GM21423 (cell line): Measurements from ENCODE around the gene SV2B.

Source experiments
- ATAC-seq: cut with Tn5 transposase; IDR thresholded peaks from one replicate; pipeline ENCODE4 v1.9.1; 2021; ENCODE audit warnings: mild to moderate bottlenecking, moderate library complexity; ENCODE audit not compliant: unreplicated experiment

The SV2B gene

GRCh38 chr15:91186904-91187656, 87.0 kb downstream of the SV2B start:
- ATAC-seq, result no peak

GRCh38 chr15:91192285-91192684, 92.2 kb downstream of the SV2B start:
- ATAC-seq, result no peak

DNA sequence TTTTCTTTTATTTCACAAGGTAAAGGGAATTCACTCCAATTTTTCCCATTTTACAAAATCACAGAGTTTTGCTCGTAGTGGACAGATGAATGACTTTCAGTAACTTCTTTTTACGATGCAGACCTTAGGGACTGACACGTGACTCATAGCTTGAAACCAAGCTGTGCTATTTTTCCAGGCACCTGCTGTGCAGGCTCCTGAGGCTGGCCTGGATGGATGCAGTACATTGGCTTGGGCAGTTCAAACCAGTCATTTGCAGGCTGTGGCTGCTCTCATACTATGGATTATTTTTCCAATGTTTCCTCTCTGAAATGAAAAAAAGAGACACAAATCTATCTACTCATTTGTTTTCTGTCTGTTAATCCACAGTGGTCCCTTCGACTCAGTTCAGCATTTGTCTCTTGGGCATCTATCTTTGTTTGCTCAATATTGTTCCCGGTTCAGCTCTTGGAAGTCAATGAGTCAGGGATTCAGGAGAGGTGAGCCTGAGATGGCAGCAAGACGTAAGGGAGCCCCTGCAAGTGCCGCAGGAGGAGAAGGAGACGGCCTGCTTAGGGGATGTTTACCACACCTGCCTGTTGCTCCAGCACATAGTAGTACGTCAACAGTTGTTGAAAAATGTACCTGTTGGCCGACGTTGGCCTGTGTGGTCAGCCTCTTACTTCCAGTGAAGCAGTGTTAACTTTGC, 92.8 kb downstream of the SV2B start:
- ATAC-seq, result no peak

DNA sequence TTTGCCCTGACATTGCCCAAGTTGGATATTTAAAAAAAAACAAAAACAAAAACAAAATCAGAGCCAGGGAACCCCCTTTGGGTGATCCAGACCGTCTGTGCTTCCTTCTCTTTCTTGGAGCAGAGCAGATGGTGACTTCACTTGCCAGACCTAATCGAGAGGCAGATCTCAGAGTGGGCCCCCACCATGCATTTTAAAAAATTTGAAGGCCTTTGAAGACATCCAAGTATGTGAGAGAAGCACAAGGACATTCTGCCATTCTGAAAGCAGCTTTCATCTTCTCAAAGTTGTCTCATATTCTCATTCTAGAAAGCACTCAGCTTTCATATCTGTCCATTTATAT, 93.3 kb downstream of the SV2B start:
- no peak for ATAC-seq

DNA sequence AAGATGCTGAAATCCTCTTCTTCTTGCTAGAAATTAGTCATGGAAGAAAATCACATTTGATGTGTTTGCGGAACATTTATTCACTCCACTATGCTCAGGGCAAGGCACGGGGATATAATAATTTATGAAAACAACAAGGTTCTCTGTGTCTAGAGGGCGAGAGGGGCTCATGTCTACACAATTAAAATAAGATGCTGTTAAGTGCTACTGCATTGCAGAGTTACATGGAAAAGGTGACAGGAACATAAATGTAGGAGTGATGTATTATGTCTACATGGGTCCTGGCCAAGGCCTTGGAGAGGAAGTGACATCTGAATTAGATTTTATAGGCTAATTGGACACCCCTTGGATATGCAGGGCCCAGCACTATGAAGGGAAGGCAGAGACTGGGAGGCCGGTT, 96.1 kb downstream of the SV2B start:
- ATAC-seq, result no peak

GRCh38 chr15:91196768-91197167, 96.7 kb downstream of the SV2B start:
- ATAC-seq, result no peak

- no peak for ATAC-seq
Measured at GRCh38 chr15:91199511-91199910, 99.5 kb downstream of the SV2B start.

- ATAC-seq, result no peak
Measured at GRCh38 chr15:91200101-91200754, 100.2 kb downstream of the SV2B start.

DNA sequence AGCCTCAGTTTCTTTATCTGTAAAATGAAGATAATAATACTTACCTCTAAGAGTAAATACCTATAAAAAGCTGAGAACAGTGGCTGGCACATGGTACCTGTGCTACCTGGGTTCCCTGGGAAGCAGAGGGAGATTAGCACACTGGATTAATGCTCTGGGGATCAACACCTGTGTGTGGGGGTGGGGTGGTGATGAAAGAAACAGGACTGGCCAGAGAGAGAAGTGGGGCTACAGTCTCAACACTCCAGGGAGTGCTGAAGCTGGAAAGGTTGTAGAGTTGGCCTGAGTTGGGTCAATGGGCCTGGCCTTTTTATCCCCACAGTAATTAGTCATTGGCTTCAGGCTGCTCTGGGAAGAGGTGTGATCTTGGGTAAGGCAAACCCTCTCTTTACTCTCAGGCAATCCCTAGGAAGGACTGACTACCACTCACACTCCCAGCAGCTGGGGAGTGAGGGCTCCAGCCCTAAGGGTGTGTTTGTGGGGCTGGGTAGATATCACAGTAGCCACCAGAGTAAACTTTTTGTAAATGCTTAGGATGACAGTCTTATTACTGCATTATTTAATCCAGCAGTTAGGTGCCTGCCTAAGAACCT, 102.5 kb downstream of the SV2B start:
- no peak for ATAC-seq

DNA sequence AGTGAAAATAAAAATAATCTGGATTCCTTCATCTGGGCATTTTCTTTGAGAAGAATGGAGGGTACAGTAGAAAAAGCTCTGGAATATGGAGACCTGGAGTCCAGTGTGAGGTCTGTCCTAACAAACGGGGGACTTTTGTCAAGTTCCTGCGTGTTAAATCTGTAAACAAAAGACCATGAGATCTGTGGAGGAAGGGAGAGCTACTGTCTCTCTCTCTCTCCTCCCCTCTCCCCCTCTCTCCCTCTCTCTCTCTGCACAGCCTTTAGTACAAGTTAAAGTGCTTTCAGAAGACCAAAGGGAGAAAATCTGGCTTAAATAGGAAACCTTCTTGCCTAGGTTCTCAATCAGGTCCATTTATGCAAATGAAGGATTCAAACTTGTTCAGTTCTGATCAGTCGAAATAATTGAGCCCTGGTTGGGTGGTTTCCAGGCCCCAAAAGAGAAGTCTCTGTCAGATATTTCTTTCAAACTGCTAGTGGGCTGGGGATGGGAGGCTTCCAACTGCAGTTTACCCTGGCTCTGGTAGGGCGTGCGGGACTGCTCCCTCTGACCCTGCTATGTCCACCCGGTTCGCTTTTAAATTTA, 103.7 kb downstream of the SV2B start:
- no peak for ATAC-seq

GRCh38 chr15:91208371-91208770, 108.3 kb downstream of the SV2B start:
- no peak for ATAC-seq

- no peak for ATAC-seq
Measured at GRCh38 chr15:91209318-91209717, 109.3 kb downstream of the SV2B start.

DNA sequence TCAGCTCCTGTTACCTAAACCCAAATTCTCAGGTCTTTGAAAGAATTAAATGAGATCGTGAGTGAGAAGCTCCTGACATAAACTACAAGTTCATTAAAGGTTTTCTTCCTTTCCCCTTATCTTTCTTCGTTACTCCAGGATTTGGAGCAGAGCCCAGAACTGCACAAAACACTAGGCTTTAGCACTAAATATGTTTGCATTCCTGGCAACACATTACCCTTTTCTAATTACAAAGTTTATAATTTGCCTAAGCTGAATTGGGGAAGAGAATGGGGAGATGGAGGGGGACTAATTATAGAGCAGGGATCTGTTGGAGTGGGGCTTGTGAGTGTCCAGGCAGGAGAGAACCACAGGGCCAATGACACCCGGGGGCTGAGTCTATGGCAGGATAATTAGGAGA, 109.7 kb downstream of the SV2B start:
- no peak for ATAC-seq

- ATAC-seq, result no peak
Measured at GRCh38 chr15:91214675-91215590, 114.9 kb downstream of the SV2B start.

DNA sequence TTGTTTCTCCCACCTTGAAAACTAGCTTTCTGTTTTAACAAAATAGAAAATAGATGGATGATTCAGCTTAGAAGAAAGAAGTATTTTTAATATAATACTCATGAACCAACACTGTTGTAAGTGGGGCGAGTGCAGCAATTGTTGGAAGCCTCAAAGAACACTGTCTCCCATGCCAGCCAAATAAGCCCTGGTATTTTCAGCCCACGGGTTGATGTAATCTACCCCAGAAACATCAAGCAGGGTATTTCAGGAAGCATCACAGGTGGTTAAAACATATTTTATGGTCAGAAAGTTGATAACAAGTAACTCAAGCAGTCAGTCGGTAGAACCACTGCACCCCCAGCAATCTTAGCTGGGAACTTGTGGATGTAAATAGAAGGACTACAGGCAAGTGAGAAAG, 115.9 kb downstream of the SV2B start:
- ATAC-seq, result no peak

DNA sequence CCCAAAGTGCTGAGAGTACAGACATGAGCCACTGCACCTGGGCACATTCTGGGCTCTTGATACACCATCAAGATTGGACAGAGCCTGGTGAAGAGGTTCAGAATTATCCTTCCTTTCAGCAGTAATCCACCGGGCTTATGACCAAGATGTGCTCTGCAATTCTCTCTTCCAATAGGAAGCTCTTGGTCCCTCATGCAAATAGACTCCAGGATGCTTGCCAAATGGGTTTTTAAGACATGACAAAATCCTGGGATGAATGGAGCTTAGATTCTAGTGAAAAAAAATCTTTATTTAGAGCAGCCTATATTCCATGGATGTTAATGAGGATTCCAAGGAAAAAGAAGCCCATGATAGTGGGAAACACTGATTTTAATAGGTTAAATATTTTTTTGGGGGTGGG, 119.1 kb downstream of the SV2B start:
- ATAC-seq, result no peak

GRCh38 chr15:91222052-91222451, 122.0 kb downstream of the SV2B start:
- ATAC-seq, result no peak

DNA sequence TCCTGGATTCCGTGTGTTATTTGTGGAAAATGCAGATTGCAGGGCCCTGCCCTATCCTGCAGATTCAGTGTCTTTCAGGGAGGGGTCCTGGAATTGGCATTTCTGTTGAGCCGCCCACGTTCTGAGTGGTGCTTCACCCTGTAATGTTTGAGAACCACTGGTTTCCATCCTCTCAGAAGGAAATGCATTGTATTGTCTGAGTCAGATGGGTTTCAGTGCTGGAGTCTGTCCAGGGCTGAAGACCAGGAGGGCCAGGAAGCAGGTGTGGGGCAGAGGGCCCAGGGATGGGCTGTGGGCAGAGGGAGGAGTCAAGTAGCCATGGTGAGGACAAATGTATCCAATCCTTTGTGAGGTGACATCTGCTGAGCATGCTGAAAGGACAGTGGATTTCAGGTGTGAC, 123.8 kb downstream of the SV2B start:
- no peak for ATAC-seq

GRCh38 chr15:91224755-91225380, 124.8 kb downstream of the SV2B start:
- ATAC-seq, result no peak

DNA sequence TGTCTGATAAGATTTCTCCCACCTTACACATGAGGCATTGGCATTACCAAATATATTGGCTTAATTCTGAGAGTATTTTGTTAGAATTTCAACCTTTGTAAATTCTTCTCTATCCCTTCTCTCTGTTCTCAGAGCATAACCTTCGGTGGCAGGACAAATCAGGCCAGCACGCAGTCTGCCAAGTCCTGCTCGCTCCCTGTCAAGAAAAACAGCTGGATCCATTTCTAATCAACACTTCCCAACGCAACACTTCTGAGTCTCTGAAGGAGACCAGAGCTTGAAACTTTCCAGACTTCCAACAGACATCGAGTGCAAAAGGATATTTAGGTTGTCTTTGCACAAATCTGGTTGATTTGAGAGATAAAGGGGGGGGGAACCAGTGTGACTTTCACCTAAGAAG, 125.7 kb downstream of the SV2B start:
- no peak for ATAC-seq
